HG03460 (cell line): Measurements from ENCODE around the gene LAMTOR2.
"Not testable (repeated sequence)": the region's sequence is repeated elsewhere in the genome, so short reads cannot be mapped to it uniquely, and the experiment has no call there.

ENCODE experiments used
- ATAC-seq: cut with Tn5 transposase; IDR thresholded peaks from one replicate; pipeline ENCODE4 v1.9.1; 2021; ENCODE audit not compliant: unreplicated experiment

Gene LAMTOR2

DNA sequence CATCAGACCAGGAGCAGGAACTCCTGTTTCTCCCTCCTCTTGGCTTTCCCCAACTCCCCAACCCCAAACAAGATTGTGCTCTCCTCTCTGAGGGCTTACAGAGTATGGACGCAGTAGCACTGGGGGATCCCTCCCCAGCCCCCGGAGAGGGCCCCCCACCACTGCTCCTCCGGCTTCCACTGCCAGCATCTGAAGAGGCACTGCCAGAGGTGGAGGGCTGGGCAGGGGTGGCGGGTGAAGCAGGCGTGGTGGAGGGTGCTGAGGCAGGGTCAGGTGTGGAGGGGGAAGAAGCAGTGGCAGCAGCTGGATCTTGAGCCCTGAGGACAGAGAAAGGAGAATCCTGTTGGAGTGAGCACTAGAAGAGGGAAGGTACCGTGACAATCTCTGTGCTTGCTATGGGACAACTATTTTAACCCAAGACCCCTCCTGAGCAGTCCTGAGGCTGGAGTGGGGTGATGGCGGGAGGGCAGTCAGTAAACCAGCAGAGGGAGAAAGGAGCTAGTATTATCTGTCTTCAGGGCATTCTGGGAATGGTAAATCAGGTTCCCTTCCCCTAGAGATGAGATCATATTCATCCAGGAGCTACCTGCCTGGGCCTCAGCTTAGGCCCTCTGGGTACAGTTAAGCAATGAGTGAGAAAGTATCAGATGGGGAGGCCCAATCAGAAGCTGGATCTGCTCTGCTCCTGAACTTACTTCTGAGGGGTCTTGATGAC lies 3.4 kb upstream of the LAMTOR2 start:
- ATAC-seq, result no peak

- ATAC-seq, result no peak
These were observed 1.5 kb upstream of the LAMTOR2 start for GRCh38 chr1:156052862-156053767.

DNA sequence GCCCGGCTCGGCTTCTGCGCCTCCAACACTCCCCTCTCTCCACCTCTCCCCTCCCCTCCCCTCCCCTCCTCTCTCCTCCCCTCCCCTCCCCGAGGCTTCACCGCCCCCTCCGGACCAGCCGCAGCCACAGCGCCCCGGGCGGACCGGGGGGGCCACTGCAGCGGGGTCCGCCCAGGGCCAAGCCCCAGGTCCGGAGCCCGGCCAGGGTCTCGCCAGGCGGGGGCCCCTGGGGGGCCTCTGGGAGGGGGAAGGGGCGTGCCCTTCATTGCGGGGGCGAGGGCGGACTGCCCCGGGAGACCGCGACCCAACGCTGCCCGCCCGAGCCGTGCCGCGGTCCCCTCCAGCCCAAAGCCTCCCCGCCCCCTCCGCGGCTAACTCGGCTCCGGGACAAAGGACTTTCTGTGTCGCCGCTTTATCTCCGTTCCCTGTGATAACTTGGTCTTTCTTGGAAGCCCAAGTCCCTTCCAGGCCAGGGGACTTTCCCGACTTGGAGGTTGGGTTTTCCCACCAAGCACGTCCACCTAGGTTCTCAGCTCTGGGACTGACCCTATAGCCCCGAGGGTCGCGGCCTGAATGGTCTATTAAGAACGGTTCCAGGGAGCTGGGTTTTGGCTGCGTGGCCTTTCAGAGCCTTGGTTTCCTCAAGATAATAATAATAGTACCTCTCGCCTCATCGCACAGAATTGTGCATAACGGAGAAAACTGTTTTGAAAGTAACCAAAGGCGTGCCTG lies 648 bp upstream of the LAMTOR2 start, which contains the start of gene UBQLN4:
TSS of gene UBQLN4 (minus strand) at position 31 of the 732 bp plus-strand sequence. CDS start 97 bp downstream, outside the sequence.
- ATAC-seq, result peak; percentile 49

- ATAC-seq, result no peak
These were observed 883 bp downstream of the LAMTOR2 start for GRCh38 chr1:156055281-156056048.

DNA sequence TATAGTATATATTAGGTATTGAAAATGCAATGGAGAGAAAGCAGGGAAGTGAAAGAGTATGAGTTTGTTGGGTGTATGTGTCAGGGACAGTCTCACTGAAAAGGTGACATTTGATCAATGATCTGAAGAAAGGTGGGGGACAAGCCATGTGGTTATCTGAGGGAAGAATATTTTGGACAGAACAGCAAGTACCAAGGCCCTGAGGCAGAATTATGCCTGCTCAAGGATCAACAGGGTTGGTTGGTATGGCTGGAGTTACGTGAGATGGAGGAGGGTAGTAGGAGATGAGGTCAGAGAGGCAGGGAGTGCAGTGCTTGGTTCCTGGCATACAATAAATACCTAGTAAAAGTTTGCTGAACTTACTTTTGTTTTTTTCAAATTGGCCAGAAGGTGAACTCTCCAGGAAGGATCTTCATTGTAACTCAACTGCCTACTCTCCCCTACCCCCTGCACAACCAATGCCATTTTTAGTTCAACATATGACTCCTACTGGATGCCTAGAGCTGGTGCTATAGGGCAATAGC lies 1.8 kb downstream of the LAMTOR2 start:
- ATAC-seq, result no peak

- ATAC-seq, result no peak
These were observed 6.5 kb downstream of the LAMTOR2 start, which contains the start of gene RAB25 for GRCh38 chr1:156060937-156061636. Gene RAB25, plus strand, starts transcription at chr1:156061160. Its CDS starts 241 bp downstream, at chr1:156061401.

GRCh38 chr1:156062189-156062588 lies 7.6 kb downstream of the LAMTOR2 start:
- no peak for ATAC-seq

DNA sequence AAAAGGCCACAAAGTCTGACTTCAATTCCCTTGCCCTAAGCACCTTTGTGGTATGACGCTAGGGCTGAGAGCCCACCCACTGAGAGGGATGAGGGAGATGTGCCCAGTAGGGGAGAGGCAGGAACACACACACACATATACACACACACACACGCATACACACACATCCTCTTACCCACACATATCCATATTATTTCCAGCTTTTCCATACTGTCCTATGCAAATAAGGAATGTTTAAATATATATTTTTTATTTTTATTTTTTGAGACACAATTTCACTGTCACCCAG lies 9.4 kb downstream of the LAMTOR2 start:
- ATAC-seq, result no peak

DNA sequence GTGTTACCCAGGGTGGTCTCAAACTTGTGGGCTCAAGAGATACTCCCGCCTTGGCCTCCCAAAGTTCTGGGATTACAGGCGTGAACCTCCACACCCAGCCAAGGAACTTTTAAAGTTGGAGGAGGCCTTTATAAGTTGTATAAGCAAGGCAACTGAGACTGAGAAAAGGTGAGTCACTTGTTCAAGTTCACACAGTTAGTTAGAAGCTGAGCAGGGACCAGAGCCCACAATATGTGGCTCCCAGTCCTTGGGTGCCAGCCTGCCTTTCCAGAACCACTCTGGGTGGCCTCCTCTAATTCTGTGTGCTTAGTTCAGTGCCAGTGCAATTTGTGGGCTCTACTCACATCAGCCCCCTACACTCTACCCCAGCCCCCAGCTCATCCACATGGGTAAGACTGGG lies 10.0 kb downstream of the LAMTOR2 start:
- ATAC-seq, result no peak

DNA sequence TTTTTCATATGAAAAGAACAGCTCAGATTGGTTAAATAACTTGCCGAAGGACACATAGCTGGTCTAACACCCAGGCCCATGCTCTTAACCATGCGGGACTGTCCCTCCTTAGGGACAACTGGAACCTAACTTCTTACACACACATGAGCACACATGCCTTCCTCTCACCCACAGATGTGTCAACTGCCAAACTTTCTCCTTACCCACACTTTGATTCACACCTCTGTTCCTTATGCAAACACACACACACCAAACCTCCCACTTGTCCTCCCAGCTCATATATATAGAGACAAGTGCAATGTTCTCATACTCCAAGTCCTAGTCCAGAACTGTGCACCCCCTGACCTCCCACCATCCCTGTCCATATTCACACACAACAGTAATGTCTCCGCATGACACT lies 10.6 kb downstream of the LAMTOR2 start:
- ATAC-seq, result no peak

GRCh38 chr1:156065871-156066270 lies 11.3 kb downstream of the LAMTOR2 start:
- no peak for ATAC-seq

- no peak for ATAC-seq
These were observed 12.7 kb downstream of the LAMTOR2 start for GRCh38 chr1:156067262-156067661.

- ATAC-seq, result no peak
These were observed 15.2 kb downstream of the LAMTOR2 start for GRCh38 chr1:156069490-156070455.

DNA sequence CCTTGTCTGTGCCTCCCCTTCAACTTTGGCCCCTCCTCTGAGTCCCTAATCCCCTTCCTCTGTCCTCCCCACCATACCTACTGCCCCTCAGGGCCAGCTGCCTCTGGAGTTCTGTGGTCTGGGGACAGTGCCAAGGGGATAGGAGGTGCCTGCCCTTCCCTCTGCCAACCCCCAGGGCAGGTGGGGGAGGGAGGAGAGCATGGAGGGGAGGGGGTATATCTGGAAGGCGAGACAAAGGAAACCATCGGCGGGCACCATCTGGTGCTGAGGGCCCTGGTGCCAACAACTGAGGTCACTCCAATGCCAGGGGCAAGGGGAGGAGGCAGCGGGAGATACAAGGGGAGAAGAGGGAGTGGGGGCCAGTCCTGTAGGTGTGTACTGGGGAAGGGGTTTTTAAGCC lies 16.0 kb downstream of the LAMTOR2 start:
- no peak for ATAC-seq

GRCh38 chr1:156071332-156071816 lies 16.8 kb downstream of the LAMTOR2 start:
- not testable (repeated sequence) for ATAC-seq

- no peak for ATAC-seq
These were observed 17.7 kb downstream of the LAMTOR2 start for GRCh38 chr1:156072251-156072650.

DNA sequence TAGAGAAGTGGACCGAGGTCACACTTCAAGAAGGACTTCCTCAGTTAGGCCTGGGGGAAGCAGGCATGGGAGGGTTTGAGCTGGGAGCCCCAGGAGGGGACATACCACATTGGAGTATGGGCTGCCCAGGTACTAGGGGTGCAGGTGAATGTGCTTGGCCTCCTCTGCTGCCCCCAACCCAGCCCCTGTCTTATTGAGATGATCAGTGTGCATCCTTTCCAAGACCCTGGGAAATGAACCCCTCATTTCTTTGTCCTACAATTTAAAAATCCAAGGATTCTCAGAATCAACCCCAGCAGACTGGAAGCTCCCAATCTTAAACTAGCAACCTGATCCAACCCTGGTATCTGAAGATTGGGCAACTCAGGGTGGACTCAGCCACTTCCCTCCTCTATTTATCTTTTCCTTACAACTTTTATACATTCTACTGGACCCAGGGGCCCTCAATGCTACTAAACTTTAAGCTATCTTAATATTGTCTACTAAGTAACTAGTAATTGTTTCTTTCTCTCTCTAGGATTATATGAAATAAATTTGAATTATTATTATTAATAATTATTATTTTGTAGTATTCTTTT lies 18.6 kb downstream of the LAMTOR2 start:
- no peak for ATAC-seq

GRCh38 chr1:156073740-156074139 lies 19.2 kb downstream of the LAMTOR2 start:
- ATAC-seq, result no peak
